ENCODE data around the gene FAM20B. TPM values are rescaled to one million over a fixed set of nuclear protein-coding genes. Genes with fewer than 3 reads are reported as not detected.

Gene FAM20B
- total and polyA plus RNA-seq, 2 of the 13 experiments (the other 11 are each of a cell fraction or from before 2014, with no cell fraction given), result 13.8 to 26.9 TPM

GRCh38 chr1:179091691-179092165 lies 66.0 kb downstream of the FAM20B start (continued):
- TF ChIP-seq GRHL1 (CRISPR knock-in tag; conservative IDR thresholded peaks at IDR 0.05), result no peak
- peak; percentile 66; the same call in 1 of the 2 replicates for TF ChIP-seq TBX2 (CRISPR knock-in tag; IDR thresholded peaks at IDR 0.05; ENCODE audit: borderline replicate concordance)
- no peak for TF ChIP-seq ZNF607 (CRISPR knock-in tag; IDR thresholded peaks at IDR 0.05; ENCODE audit: borderline replicate concordance)
- TF ChIP-seq FOXM1 (CRISPR knock-in tag; IDR thresholded peaks at IDR 0.05), result no peak
- no peak for TF ChIP-seq U2AF2 (IDR thresholded peaks at IDR 0.05; ENCODE audit: low read depth, low read length)
- no peak for TF ChIP-seq ZNF367 (CRISPR knock-in tag; IDR thresholded peaks at IDR 0.05; ENCODE audit: borderline replicate concordance)
- no peak for TF ChIP-seq ZNF24 (IDR thresholded peaks at IDR 0.05)
- TF ChIP-seq ZSCAN9 (CRISPR knock-in tag; IDR thresholded peaks at IDR 0.05; ENCODE audit: borderline replicate concordance), result no peak
- no peak for TF ChIP-seq REST (IDR thresholded peaks at IDR 0.05; ENCODE audit: borderline replicate concordance in 1 of 2, low read depth in 1 of 2, low read length in 2 of 2)
- no peak for TF ChIP-seq SKIL (CRISPR knock-in tag; IDR thresholded peaks at IDR 0.05; ENCODE audit: borderline replicate concordance)
- no peak for TF ChIP-seq MLX (CRISPR knock-in tag; IDR thresholded peaks at IDR 0.05)
- TF ChIP-seq RFXAP (CRISPR knock-in tag; IDR thresholded peaks at IDR 0.05; ENCODE audit: borderline replicate concordance), result no peak
- no peak for TF ChIP-seq ZNF430 (CRISPR knock-in tag; IDR thresholded peaks at IDR 0.05)
- TF ChIP-seq JUN (CRISPR knock-in tag; IDR thresholded peaks at IDR 0.05), result no peak
- TF ChIP-seq YEATS4 (CRISPR knock-in tag; IDR thresholded peaks at IDR 0.05; ENCODE audit: borderline replicate concordance), result peak; percentile 58; the same call in 1 of the 2 replicates
- TF ChIP-seq ZNF143 (CRISPR knock-in tag; IDR thresholded peaks at IDR 0.05), result no peak
- TF ChIP-seq ZNF34 (CRISPR knock-in tag; IDR thresholded peaks at IDR 0.05; ENCODE audit: borderline replicate concordance), result no peak
- no peak for TF ChIP-seq ZNF784 (CRISPR knock-in tag; IDR thresholded peaks at IDR 0.05; ENCODE audit: borderline replicate concordance)
- no peak for TF ChIP-seq NFKBIZ (CRISPR knock-in tag; IDR thresholded peaks at IDR 0.05)
- TF ChIP-seq WIZ (CRISPR knock-in tag; IDR thresholded peaks at IDR 0.05), result no peak
- TF ChIP-seq CBFB (CRISPR knock-in tag; IDR thresholded peaks at IDR 0.05), result no peak
- TF ChIP-seq ZNF567 (CRISPR knock-in tag; IDR thresholded peaks at IDR 0.05; ENCODE audit: borderline replicate concordance), result no peak
- TF ChIP-seq CENPX (CRISPR knock-in tag; IDR thresholded peaks at IDR 0.05), result no peak
